Tibial nerve (tissue), 4 donors: Measurements from ENCODE around the gene TBCA.

Source experiments
- CTCF ChIP-seq, 5 experiments: fragments of 200-600 bp in 3 of 5; fragments of 450-650 bp in 2 of 5; sonication (generic) in 3 of 5; IDR thresholded peaks; one replicate each; pipeline ENCODE4 v1.5.1; 2016 to 2019; ENCODE audit warnings: antibody characterized with exemption in 5 of 5, mild to moderate bottlenecking in 3 of 5, moderate library complexity in 2 of 5
- EP300 ChIP-seq, 2 donors: sonication (generic); formaldehyde crosslinking; IDR thresholded peaks; one replicate each; pipeline ENCODE4 v1.6.1; 2017; ENCODE audit warnings: antibody characterized with exemption in 2 of 2, mild to moderate bottlenecking in 1 of 2
- POLR2A ChIP-seq, 2 donors: fragments of 450-650 bp; IDR thresholded peaks; one replicate each; pipeline ENCODE4 v1.6.1; 2017; ENCODE audit warnings: antibody characterized with exemption in 2 of 2, mild to moderate bottlenecking in 2 of 2, moderate library complexity in 2 of 2

- no peak for TF ChIP-seq POLR2A (IDR thresholded peaks at IDR 0.05)
- no peak for TF ChIP-seq CTCF (IDR thresholded peaks at IDR 0.05)
- TF ChIP-seq EP300 (IDR thresholded peaks at IDR 0.05): no peak
Observed at GRCh38 chr5:77697692-77698091, 78.4 kb downstream of the TBCA start.
